ENCODE measurements around the gene ZFPM1. TPM values are rescaled to one million over a fixed set of nuclear protein-coding genes. Genes with fewer than 3 reads are reported as not detected.

Gene ZFPM1
- 1.6 and 4.2 TPM in 2 replicates for total RNA-seq

GRCh38 chr16:88453217-88453531 lies at the start of gene ZFPM1:
TSS of gene ZFPM1 (plus strand) at chr16:88453280. CDS start at chr16:88453639, 359 bp downstream.

GRCh38 chr16:88569985-88570690 lies 117.1 kb downstream of the ZFPM1 start, which contains the start of gene ZC3H18:
TSS of gene ZC3H18 (plus strand) at chr16:88570403. CDS start at chr16:88577124, 6,721 bp downstream.

Other genes with a start within 250 kb of the ZFPM1 start
- 8.5 and 11.7 TPM in 2 replicates for gene ZNF469, start 70.3 kb upstream of the ZFPM1 start, total RNA-seq
- gene ZC3H18, start 117.1 kb downstream of the ZFPM1 start, total RNA-seq, result 12.4 and 16.3 TPM in 2 replicates
- not detected in 2 replicates for gene IL17C, start 185.3 kb downstream of the ZFPM1 start, total RNA-seq
- 892 and 1,214 TPM in 2 replicates for gene CYBA, start 197.8 kb downstream of the ZFPM1 start, total RNA-seq
- gene MVD, start 209.8 kb downstream of the ZFPM1 start, total RNA-seq, result 56.9 and 89.5 TPM in 2 replicates
- gene SNAI3, start 233.2 kb downstream of the ZFPM1 start, total RNA-seq, result 0.25 TPM in 1 of 2 replicates, not detected in the other